Testis (tissue), 3 donors: Measurements from ENCODE around the gene GPR153. TPM values are rescaled to one million over a fixed set of nuclear protein-coding genes. Genes with fewer than 3 reads are reported as not detected.

ENCODE experiments used
- DNase-seq: peaks from one replicate; pipeline ENCODE4 v3.0.0-alpha.2; 2019
- H3K27ac ChIP-seq, 2 donors: fragments of 200-600 bp; sonication (generic); one replicate each; pipeline ENCODE4 v1.5.1; 2019
- H3K27me3 ChIP-seq: fragments of 200-600 bp; sonication (generic); one replicate; pipeline ENCODE4 v1.5.1; 2019
- H3K36me3 ChIP-seq: fragments of 200-600 bp; sonication (generic); one replicate; pipeline ENCODE4 v1.5.1; 2017; ENCODE audit warnings: low read depth; ENCODE audit errors: missing control alignments
- H3K4me1 ChIP-seq: fragments of 200-600 bp; sonication (generic); one replicate; pipeline ENCODE4 v1.5.1; 2019
- H3K4me3 ChIP-seq, 2 donors: fragments of 200-600 bp; sonication (generic); one replicate each; pipeline ENCODE4 v1.5.1; 2017 to 2019
- H3K9me3 ChIP-seq: fragments of 200-600 bp; sonication (generic); one replicate; pipeline ENCODE4 v1.5.1; 2017
- POLR2A ChIP-seq: fragments of 450-650 bp; IDR thresholded peaks from one replicate; pipeline ENCODE4 v1.6.1; 2017; ENCODE audit warnings: antibody characterized with exemption, mild to moderate bottlenecking, moderate library complexity
- WGBS, 2 donors: methylation state at CpG; one replicate each; pipeline ENCODE4 v1.1.5; 2018; 5-methylcytosine and 5-hydroxymethylcytosine counted together
- intact Hi-C: fragments of 100-400 bp; cut with DNase I; formaldehyde crosslinking; loops from one replicate; pipeline ENCODE4 v1.15.1; 2023; ENCODE audit warnings: low total_unique reads
- polyA plus RNA-seq: library from polyadenylated mRNA; stranded (reverse); fragments of 350-450 nt; fragmentation: Illumina TruSeq; extraction: RNeasy Lipid Tissue Mini Kit (QIAGEN cat#74804); gene quantifications from one replicate; pipeline ENCODE4 v1.2.3, GENCODE V29; 2014; ENCODE audit warnings: low read depth, low replicate concordance; ENCODE audit not compliant: insufficient read depth
- total RNA-seq, 2 donors: library from RNA; depleted of rRNA; stranded (reverse); fragments of >200 nt; gene quantifications; one replicate each; pipeline ENCODE4 v1.2.3, GENCODE V29; 2016
- TF ChIP-seq, protein P1 (sequence below), 3 experiments: fragments of 450-650 bp in 2 of 3; fragments of 200-600 bp in 1 of 3; sonication (generic) in 1 of 3; IDR thresholded peaks; one replicate each; pipeline ENCODE4 v1.5.1; 2016 to 2019; ENCODE audit warnings: antibody characterized with exemption in 3 of 3, mild to moderate bottlenecking in 2 of 3, moderate library complexity in 1 of 3

The GPR153 gene
- total and polyA plus RNA-seq, 3 donors from 2014 or later: 5.7 to 6.3 (median 5.8) TPM

- TF ChIP-seq, protein P1, sequence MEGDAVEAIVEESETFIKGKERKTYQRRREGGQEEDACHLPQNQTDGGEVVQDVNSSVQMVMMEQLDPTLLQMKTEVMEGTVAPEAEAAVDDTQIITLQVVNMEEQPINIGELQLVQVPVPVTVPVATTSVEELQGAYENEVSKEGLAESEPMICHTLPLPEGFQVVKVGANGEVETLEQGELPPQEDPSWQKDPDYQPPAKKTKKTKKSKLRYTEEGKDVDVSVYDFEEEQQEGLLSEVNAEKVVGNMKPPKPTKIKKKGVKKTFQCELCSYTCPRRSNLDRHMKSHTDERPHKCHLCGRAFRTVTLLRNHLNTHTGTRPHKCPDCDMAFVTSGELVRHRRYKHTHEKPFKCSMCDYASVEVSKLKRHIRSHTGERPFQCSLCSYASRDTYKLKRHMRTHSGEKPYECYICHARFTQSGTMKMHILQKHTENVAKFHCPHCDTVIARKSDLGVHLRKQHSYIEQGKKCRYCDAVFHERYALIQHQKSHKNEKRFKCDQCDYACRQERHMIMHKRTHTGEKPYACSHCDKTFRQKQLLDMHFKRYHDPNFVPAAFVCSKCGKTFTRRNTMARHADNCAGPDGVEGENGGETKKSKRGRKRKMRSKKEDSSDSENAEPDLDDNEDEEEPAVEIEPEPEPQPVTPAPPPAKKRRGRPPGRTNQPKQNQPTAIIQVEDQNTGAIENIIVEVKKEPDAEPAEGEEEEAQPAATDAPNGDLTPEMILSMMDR (IDR thresholded peaks at IDR 0.05): no peak
- no peak for TF ChIP-seq POLR2A
- DNase-seq: no peak
- H3K36me3 ChIP-seq: no peaks in the 10 kb centered on the region
- WGBS, 2 donors: 91 to 93% methylated on average over 12 of the region's 12 CpGs
- no peaks in the 10 kb centered on the region for H3K27me3 ChIP-seq
- intact Hi-C loops: no loop called here
- no peak overlapping the region for H3K4me3 ChIP-seq
- no peaks in the 10 kb centered on the region for H3K9me3 ChIP-seq
- no peak overlapping the region for H3K27ac ChIP-seq
- H3K4me1 ChIP-seq: peaks cover 8% of the 10 kb centered on the region
Observed at GRCh38 chr1:6267686-6268322, 6.9 kb upstream of the GPR153 start.

- no peaks in the 10 kb centered on the region for H3K36me3 ChIP-seq
- H3K27ac ChIP-seq: no peak overlapping the region
- no peaks in the 10 kb centered on the region for H3K27me3 ChIP-seq
- no peak for DNase-seq
- peaks cover 11% of the 10 kb centered on the region for H3K4me1 ChIP-seq
- H3K9me3 ChIP-seq: no peaks in the 10 kb centered on the region
- TF ChIP-seq, protein P1 (IDR thresholded peaks at IDR 0.05): no peak
- TF ChIP-seq POLR2A: no peak
- intact Hi-C loops: no loop called here
- 89 to 91% methylated on average over 11 of the region's 11 CpGs for WGBS, 2 donors
- H3K4me3 ChIP-seq: no peak overlapping the region
Observed at GRCh38 chr1:6266641-6267040, 5.7 kb upstream of the GPR153 start.

DNA sequence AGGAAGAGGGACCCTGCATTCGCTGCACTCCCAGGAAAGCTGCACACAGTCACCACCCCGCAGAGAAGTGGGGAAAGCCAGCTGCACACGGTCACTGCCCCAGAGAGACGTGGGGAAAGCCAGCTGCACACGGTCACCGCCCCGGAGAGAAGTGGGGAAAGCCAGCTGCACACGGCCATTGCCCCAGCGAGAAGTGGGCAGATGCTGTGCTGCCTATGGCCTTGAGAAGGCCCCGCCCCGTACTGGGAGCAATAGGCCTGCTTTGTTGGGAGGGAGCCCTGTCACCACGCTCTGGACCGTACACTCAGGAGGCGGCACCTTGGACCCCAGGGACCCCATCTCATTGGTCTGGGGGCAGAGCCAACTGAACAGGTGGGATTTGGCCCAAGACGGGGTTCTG is 4.3 kb upstream of the GPR153 start:
- 62 to 87% methylated on average over 9 to 15 of the region's 15 CpGs for WGBS, 2 donors
- intact Hi-C loops: no loop called here
- Histone ChIP-seq H3K9me3 (no peaks in the 10 kb centered on the region), H3K27ac (no peak overlapping the region), H3K27me3 (no peaks in the 10 kb centered on the region), H3K4me3 (no peak overlapping the region), H3K4me1 (peaks cover 11% of the 10 kb centered on the region), H3K36me3 (no peaks in the 10 kb centered on the region)
- DNase-seq: no peak
- TF ChIP-seq POLR2A: no peak
- TF ChIP-seq, protein P1 (IDR thresholded peaks at IDR 0.05): no peak

DNA sequence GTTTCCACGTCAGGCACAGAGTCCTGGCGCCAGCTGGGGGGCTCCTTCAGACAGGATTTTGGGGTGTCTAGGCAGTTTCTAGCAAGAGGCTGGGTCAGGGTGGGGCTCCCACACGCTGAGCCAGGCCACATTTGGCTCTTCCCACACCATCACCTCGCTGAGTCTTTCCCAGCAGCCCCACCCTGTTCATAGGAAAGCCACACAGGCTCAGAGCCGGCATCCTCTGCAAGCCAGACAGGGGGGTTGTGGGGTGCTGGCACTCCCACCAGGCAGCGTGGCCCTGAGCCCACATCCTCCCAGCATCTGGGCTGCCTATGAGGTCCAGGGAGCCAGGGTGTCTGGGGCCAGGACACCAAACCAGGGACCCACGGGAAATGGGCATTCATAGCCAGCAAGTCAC is 2.8 kb upstream of the GPR153 start:
- 66 to 80% methylated on average over 3 to 7 of the region's 7 CpGs for WGBS, 2 donors
- TF ChIP-seq, protein P1 (IDR thresholded peaks at IDR 0.05): no peak
- no peak for TF ChIP-seq POLR2A

More for the DNA sequence above, 2.8 kb upstream of the GPR153 start:
- H3K36me3 ChIP-seq: no peaks in the 10 kb centered on the region
- H3K4me3 ChIP-seq: no peak overlapping the region
- DNase-seq: no peak
- no peak overlapping the region for H3K27ac ChIP-seq
- H3K4me1 ChIP-seq: peaks cover 16% of the 10 kb centered on the region
- intact Hi-C loops: no loop called here
- H3K9me3 ChIP-seq: no peaks in the 10 kb centered on the region
- no peaks in the 10 kb centered on the region for H3K27me3 ChIP-seq
